HK-2 (cell line): ENCODE data around the gene HSPB6.

Experiments
- DNase-seq: peaks from one replicate; pipeline ENCODE4 v3.0.0-alpha.2; 2018; ENCODE audit not compliant: unreplicated experiment

HSPB6 gene

DNA sequence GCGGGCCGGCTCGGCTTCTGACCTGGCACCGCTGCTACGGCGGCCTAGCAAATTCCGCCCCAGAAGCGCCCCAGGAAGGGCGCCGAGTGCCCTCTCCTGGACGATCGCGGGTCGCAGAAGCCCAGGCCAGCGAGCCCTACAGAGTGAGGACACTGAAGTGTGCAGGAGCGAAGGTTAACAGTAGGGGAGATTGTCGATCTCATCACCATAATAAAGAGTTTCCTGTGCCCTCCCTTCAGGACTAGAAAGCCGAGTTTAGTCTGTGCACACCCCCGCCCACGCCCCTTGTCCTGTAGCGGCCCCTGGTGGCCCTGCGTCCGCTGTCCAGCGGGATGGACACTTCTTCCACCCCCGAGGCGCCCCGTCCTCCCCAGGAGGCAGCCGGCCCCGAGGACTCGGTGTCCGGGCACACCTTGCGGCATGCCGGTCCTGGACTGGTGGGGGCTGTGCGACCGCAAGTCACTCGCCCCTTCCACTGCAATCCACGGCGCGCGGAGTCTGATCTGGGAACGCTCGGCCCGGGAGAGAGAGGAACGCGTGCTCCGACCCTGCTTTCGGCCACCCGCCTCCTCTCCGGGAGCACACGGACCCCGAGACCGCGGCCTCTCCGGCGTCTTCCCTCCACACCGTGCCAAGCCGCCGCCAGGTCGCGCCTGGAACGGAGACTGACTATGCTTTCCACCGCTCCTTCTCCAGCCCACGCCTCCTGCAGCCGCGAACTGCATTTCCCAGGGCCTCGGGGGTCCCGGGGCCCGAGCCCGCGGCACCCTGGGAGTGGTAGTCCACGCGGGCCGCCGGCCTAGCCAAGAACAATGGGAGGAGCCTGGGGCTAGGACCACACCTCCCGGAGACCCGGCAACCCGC is 39.8 kb downstream of the HSPB6 start:
- DNase-seq, result peak; percentile 87

DNA sequence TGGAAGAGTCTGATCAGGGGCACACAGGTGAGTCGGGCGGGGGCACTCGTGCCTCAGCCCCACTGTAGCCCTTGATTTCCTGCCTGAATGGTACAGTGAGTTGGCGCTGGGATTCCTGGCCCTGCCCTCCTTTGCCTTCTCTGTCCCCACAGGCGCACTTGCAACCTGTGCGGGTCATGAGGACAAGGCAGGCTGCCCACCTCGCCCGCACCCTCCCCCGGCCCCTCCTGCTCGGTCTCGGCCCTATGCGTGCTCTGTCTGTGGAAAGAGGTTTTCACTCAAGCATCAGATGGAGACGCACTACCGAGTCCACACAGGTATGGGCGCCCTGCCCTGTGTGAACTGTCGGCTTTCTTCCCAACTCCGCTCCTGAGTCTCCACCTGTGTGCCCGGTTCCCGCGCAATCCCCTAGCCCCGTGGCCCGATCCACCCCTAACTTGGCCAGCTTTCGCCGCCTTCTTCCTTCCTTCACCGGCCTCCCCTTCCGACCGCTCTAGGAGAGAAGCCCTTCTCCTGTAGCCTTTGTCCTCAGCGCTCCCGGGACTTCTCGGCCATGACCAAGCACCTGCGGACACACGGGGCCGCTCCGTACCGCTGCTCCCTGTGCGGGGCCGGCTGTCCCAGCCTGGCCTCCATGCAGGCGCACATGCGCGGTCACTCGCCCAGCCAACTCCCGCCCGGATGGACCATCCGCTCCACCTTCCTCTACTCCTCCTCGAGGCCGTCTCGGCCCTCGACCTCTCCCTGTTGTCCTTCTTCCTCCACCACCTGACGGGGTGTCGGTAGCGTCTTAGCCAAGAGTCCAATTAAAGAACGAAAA is 40.6 kb downstream of the HSPB6 start:
- no peak for DNase-seq

DNA sequence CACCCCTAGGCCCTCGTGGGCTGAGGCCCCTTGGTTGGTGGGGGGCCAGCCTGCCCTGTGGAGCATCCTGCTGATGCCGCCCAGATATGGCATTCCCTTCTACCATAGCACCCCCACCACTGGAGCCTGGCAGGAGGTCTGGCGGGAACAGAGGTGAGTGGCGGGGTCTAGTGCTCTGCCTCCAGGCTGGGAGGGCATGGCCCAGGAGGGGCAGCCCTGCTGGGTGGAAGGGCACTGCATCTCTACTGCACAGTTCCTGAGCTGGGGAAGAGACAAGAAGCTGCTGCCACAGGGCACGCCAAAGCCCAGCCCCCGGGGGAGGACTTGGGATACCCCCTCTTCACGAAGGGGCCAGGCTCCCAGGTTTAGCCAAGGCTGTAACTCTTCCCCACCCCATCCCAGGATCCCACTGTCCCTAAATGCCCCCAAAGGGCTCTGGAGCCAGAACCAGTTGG is 41.4 kb downstream of the HSPB6 start:
- DNase-seq, result no peak

DNA sequence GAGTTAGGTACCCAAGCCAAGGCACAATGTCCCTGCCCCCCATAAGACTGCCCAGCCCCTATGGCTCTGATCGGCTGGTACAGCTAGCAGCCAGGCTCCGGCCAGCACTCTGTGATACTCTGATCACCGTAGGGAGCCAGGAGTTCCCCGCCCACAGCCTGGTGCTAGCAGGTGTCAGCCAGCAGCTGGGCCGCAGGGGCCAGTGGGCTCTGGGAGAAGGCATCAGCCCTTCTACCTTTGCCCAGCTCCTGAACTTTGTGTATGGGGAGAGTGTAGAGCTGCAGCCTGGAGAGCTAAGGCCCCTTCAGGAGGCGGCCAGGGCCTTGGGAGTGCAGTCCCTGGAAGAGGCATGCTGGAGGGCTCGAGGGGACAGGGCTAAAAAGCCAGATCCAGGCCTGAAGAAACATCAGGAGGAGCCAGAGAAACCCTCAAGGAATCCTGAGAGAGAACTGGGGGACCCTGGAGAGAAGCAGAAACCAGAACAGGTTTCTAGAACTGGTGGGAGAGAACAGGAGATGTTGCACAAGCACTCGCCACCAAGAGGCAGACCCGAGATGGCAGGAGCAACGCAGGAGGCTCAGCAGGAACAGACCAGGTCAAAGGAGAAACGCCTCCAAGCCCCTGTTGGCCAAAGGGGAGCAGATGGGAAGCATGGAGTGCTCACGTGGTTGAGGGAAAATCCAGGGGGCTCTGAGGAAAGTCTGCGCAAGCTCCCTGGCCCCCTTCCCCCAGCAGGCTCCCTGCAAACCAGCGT is 42.1 kb downstream of the HSPB6 start:
- DNase-seq, result no peak

DNA sequence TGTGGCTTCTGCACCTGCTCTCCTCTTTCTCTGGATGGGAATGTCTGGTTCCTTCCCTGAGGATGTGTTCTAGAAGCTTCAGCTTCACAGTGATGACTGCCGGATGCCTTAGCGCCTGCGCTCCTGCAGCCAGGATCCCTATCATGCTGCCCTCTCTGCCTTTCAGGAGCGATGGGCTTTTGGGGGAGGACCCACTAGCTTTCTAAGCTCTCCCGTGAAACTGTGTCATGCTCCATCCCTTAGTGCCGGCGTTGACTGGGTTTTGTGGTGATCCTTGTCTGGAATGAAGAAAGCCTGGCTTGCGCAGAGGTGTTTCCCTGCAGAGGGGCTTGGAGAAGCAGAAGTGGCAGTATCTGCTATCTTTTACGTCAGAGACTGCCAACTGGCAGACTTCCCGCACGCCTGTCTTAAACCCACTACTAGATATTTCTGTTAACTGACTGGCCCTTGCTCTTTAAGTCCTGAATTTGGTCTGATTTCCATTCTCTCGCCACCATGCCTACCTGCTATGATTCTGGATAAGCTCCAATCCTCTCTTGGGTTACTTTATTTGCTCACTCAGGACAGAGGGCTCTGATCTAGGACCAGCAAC is 42.8 kb downstream of the HSPB6 start:
- DNase-seq, result no peak

DNA sequence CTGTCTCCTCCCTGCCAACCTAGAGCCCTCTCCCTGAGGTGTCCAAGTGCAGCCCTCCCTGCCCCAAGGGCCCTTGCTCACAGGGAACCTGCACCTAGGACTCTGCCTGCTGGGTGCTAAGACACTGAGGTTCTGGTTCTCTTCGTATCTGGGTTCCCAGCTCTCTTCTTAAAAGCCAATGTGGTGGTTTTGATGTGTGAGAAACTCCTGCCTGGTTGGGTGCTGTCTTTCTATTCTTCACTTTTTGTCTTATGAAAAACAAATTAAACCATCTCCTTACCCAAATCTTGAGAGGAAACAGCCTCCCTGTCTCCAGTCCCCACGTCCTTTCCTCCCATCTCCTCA is 43.4 kb downstream of the HSPB6 start:
- no peak for DNase-seq

DNA sequence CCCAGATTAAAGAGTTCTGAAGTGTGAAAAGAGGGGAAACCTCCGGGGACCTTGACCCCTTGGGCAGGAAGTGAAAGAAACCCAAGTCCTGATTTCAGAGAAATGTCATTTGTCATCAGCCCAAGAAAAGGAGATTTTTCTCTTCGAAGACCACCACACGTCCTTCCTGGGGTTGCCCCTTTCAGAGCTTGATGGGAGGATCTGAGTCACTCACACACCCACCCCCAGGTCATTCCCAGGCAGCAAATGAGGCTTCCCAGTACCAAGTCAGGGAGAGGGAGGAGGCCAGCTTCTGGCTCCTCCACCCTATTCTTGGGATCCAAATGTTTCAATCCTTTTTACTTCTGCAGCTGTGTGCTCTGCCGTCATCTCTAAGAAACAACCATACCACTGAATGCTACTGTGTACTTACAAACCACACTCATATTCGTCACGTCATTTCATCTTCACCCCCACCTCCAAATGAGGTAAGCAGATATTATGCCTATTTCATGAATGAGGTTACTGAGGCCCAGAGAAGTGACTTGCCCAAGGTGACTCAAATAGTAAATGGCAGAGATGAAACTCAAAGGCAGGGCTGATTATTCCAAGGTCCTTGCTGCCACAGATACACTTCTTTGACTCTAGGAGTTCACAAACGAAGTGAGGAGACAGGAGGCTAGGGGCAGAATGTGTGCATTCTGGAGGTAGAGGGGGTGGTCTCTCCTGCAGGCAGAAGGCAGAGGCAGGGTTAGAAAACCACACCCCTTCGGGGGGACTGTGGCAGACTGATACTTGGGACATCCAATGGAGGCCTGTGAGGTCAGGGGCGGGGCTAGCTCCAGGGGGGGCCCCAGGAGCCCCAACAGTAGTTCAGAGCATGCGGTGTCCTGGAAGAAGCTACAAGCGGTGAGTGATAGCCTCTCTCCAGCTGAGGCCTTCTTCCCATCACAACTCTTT is 44.0 kb downstream of the HSPB6 start:
- no peak for DNase-seq

DNA sequence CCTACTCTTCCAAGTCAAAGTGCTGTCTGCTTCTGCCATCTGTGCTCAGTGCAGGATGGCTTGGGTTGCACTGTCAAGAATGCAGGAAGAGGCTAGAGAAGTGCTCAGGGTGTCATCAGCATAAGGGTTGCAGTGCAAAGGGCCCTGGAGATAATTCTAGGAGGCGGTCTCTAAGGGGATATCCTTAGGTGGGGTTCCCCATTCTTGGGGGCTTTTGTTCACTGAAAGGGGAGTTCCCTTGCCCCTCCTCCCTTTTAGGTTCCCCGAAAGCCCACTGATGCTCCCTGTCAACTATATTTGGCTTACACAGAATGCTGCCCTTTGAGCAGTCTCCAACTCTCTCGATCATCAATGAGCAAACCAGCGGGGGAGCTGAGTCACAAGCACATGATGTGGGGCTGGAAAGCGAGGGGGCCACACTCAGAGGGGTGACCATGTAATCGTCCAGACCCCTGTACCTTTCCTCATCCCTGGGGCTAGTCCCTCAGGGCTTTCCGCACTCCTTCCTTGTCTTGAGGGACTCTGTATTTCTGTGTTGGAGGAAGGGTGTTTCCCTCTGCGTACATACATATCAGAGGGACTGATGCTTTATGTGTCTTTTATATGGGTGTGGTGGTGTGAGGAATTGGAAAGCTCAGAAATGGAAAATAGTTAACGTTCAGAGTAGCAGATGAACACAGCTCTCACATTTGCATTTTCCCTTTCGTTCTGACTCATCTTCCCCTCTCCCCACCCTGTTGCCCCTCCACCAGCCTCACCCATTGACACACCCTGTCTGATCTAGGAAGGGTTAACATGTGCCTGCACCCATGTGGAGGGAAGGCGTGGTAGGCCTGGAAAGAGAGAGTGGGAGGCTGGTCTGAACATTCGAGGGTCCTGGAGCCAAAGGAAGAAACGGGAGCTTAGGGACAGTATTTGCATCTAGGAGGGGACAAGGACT is 45.8 kb downstream of the HSPB6 start:
- no peak for DNase-seq

DNA sequence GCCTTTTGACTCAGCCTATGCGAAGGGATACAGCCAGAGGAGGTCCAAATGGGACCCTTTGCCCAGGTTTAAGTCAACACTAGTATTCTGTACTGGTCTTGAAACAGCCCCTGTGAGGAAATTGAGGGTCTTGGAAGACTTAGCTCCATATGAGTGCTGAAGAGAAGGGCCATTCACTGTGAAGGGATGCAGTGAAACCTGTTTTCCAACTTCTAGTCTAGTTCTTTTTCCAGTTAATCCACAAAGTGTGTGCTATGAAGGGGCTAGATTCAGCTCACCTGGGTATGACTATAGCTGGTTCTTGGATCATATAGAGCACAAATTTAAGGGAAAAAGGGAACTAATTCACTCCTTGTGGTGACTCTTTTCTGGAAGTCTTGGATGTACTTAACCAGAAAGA is 48.4 kb downstream of the HSPB6 start:
- DNase-seq, result no peak
